ENCODE measurements around the gene HES3.
"Not testable (repeated sequence)": the region's sequence is repeated elsewhere in the genome, so short reads cannot be mapped to it uniquely, and the experiment has no call there.

Gene HES3

DNA sequence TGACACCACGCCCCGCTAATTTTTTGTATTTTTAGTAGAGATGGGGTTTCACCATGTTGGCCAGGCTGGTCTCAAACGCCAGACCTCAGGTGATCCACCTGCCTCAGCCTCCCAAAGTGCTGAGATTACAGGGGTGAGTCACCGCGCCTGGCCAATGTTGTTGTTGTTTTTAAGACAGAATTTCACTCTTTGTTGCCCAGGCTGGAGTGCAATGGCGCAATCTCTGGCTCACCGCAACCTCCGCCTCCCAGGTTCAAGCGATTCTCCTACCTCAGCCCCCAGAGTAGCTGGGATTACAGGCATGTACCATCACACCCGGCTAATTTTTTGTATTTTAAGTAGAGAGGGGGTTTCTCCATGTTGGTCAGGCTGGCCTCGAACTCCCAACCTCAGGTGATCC lies 24.3 kb upstream of the HES3 start:
- not testable (repeated sequence) for DNase-seq

DNA sequence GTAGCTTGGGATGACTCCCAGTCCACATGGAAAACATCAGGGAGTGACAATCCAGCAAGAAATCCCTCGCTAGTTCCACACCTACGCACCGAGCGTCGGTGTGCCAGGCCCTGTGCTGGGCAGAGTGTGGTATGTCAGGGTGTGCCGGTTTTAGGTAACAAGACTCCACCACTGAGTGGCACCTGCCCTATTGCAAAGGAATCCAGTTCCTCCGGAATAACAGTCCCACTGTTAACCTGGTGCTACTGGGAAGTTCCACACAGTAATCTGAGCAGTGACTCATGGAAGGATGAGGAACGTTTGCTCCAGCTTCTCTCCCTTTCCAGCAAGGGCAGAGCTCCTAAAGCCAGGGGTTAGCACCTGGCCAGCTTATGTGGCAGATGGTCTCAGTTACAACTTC lies 23.7 kb upstream of the HES3 start:
- DNase-seq, result no peak

GRCh38 chr1:6221210-6221784 lies 22.7 kb upstream of the HES3 start:
- DNase-seq, result peak; percentile 14

DNA sequence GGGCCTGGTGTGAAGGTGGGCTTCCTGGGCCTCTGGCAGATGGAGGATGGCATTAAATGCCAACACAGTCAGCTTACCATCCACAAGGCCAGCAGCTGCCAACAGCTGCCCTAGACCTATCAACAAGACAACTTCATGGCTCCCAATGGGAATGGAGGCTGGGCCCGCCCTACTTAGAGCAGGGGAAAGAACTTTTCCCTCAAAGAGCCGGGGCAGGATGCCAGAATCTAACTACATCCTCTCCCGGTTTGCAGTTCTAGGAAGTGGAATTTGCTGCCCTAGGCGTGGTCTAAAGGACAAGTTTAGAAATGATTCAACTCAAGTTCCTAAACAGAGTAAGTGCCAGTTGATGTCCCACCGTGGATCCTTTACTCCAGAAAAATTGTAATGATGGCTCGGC lies 21.3 kb upstream of the HES3 start:
- DNase-seq, result no peak

- DNase-seq, result no peak
These were observed 20.4 kb upstream of the HES3 start for GRCh38 chr1:6223617-6224016.

DNA sequence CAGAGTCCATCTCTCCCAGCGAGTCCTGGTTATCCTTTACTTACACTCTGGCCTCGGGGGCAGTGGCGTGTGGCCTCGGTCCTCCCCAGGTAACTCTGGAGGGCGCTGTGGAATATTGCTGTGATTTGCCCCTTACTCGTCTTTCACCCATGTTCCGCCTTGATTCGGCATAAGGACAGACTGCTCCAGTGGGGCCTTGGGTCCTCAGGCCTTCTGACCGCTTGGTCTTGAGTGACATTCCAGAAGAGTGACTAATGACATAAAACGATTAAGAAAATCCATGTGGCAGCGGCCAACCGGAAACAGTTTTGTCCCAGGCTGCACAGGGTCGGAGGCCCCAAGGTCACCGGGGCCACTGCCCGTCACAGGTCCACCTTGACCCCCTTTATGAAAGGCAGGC lies 19.3 kb upstream of the HES3 start:
- no peak for DNase-seq

GRCh38 chr1:6225651-6226050 lies 18.3 kb upstream of the HES3 start:
- DNase-seq, result no peak

DNA sequence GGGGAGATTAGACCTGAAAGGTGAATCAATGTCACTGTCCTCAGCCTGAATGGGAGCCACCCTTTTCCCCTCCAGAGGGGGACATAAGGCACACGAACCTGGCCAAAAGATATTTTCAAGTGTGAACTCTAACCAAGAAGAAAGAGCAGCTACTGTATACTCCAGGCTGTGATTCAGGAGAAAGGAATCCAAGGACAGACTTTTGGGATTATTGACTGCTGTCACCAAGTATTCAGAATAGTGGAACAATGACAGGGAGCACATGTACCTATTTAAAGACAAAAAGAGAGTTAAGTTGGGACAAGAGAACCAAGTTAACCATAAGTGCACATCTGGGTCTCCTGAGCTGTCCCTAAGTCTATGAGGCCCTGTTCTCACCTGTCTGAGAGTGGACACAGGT lies 10.6 kb upstream of the HES3 start:
- no peak for DNase-seq

- DNase-seq, result no peak
These were observed 9.3 kb upstream of the HES3 start for GRCh38 chr1:6234502-6235295.

GRCh38 chr1:6235296-6235677 lies 8.7 kb upstream of the HES3 start:
- DNase-seq, result no peak

GRCh38 chr1:6237093-6237492 lies 6.9 kb upstream of the HES3 start:
- DNase-seq, result no peak

- DNase-seq, result no peak
These were observed 4.7 kb upstream of the HES3 start for GRCh38 chr1:6239213-6239752.

GRCh38 chr1:6239950-6240768 lies 3.8 kb upstream of the HES3 start:
- peak; percentile 71 for DNase-seq

GRCh38 chr1:6241107-6241886 lies 2.7 kb upstream of the HES3 start:
- no peak for DNase-seq

DNA sequence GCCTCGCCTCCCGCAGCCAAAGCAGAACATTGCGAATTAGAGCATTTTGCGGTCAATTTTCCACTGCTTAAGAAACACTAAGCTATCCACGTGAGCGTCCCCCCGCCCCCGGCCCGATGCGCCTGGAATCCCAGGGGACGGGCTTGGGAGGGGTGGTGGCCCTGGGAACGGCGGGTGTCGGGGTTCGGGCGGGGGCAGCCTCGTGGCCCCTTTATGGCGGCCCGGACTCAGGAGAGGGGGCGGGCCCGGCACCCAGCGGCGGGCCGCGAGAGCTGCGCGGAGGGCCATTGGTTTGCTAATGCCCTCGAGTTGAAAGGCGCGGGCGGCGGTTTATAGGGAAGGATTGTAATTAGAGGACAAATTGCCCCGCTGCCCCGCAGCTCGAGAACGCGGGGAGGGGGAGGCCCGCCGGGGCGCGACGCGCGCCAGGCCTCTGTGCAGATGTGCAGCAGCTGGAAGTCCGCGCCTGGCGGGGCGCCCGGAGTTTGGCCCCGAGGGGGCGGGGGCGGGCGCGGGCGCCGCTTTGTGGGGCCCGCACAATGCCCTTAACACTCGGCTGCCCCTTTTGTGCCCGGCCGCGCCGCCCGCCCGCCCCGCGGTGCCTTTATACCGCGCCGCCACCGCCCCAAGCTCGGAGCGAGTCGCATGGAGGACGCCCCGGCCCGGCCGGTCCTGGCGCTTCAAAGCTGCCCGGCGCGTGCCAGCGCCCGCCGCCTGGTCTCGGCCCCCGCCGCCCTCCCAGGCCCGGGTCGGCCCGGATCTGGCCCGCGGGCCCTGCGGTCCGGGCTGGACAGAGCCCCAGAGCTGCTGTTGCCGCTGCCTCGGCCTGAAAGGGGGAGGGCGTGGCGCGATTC lies 1.9 kb upstream of the HES3 start:
- DNase-seq, result no peak

DNA sequence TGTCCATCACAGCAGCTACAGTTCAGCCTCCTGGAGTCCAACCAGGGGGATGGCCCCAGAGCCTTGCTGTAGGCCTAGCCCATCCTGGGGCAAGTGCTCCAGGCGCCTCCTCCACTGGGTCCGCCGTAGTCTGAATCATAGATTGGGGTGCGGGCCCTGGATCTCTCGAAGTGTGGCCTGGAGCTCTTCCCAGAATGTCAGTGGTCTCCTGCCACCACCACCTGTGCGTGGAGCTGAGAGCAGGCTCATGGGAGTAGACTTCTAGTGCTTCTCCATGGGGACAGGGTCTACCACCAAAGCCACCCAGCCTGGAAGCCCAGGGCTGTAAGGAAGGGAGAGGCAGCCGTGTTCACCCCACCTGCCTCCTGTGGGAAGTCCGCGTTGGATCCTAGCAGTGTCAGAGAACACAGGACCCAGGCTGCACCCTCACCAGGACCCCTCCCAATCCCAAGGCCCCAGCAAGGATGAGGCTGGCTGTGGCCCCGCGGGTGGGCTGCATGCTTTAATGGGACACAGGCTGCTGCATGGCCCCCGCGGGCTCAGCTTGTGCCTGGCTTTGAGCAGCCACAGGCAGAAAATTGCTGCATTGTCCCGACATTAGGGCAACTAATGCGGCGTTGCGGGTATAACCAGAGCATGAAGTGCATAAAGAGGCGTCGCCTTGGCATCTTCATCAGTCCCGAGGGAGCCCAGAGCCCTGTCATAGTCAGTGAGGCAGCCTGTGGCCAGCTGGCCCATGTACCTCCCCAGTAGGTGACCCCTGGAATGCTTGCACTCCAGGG lies 735 bp upstream of the HES3 start:
- DNase-seq, result no peak

DNA sequence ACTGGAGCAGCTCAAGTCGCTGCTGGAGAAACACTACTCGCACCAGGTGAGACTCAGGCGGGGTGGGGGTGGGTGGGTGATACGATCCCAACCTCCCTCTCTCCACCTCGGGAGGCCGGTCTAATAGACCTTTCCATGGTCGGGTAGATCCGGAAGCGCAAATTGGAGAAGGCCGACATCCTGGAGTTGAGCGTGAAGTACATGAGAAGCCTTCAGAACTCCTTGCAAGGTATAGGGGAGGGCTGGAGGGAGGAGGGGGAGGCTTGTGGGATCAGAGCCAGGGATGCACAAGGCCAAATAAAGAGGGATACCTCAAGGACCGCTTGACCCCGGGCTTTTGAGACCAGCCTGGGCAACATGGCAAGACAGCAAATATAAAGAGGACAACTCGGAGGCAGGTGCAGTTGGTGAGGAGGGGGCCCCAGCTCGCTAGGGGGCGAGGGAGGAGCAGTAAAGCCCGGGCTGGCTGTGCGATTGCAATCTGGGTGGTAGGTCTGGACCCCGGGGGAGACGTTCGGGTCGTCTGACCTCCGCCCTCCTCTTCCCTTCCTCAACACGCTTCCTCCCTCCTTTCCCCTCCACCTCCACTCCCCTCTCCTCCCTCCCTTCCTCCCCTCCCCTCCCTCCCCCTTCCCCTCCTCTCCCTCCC lies 546 bp downstream of the HES3 start:
- DNase-seq, result no peak

- DNase-seq, result peak; percentile 69
These were observed 1.3 kb downstream of the HES3 start for GRCh38 chr1:6245086-6245868.

DNA sequence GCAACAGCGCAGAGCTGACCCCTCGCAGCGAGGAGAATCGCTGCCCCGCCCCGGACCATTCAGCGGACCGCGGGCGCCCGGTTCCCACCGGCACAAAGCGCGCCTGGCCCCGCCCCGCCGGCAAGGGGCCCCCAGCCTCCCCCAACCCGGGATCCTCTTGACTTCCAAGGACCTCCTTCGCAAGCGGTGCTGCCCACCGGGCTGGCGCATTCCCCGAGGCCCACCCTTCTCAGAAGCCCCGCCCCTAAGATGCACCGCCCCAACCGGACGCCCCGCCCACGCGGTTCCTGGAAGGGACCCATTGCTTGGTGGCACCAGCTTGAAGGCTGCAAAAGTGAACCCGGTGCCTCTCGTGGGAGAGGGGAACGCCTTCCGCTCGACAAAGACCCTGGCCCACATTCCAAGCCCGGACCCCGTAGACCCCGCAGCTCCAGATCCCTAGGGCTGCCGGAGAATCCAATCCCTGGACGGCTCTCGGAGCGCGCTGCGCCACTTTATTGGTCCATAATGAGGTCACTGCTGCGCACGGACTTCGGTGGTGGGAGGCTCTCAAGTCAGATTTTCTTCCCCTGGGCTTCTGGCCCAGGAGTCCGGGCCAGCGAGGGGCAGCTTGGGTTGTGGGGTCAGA lies 2.0 kb downstream of the HES3 start:
- peak; percentile 64 for DNase-seq

All from DMS153 (cell line).